KMS-11 (cell line): ENCODE results near the gene CARD19.

Experiments
- H2AFZ ChIP-seq: fragments of 200-600 bp; sonication (generic); 2 replicates; pipeline ENCODE4 v1.6.1; 2016; ENCODE audit warnings: antibody characterized with exemption, mixed run types, low read depth
- H3K27ac ChIP-seq: fragments of 200-600 bp; sonication (generic); 2 replicates; pipeline ENCODE4 v1.6.1; 2016; ENCODE audit warnings: mild to moderate bottlenecking, mixed run types
- H3K27me3 ChIP-seq: fragments of 200-600 bp; sonication (generic); 2 replicates; pipeline ENCODE4 v1.6.1; 2017; ENCODE audit warnings: mild to moderate bottlenecking, low read depth, mixed run types, moderate library complexity; ENCODE audit not compliant: insufficient read depth
- H3K36me3 ChIP-seq: fragments of 200-600 bp; sonication (generic); 2 replicates; pipeline ENCODE4 v1.6.1; 2017; ENCODE audit warnings: mild to moderate bottlenecking, mixed run types; ENCODE audit not compliant: insufficient read depth
- H3K4me1 ChIP-seq: fragments of 200-600 bp; sonication (generic); 2 replicates; pipeline ENCODE4 v1.6.1; 2016; ENCODE audit warnings: mild to moderate bottlenecking, low read depth, mixed run types; ENCODE audit not compliant: poor library complexity, severe bottlenecking
- H3K4me2 ChIP-seq: fragments of 200-600 bp; sonication (generic); 2 replicates; pipeline ENCODE4 v1.7.0; 2016; ENCODE audit warnings: mild to moderate bottlenecking, mixed run types
- H3K4me3 ChIP-seq: fragments of 200-600 bp; sonication (generic); IDR thresholded peaks from 2 replicates; pipeline ENCODE4 v1.6.1; 2017; ENCODE audit warnings: low read depth, low read length, mixed read lengths; ENCODE audit not compliant: insufficient read depth
- H3K79me2 ChIP-seq: fragments of 200-600 bp; sonication (generic); 2 replicates; pipeline ENCODE4 v1.6.1; 2016; ENCODE audit warnings: low read depth, mixed run types; ENCODE audit not compliant: insufficient read depth
- H3K9ac ChIP-seq: fragments of 200-600 bp; sonication (generic); 2 replicates; pipeline ENCODE4 v1.6.1; 2016; ENCODE audit warnings: mild to moderate bottlenecking, mixed run types
- H4K20me1 ChIP-seq: fragments of 200-600 bp; sonication (generic); 2 replicates; pipeline ENCODE4 v1.6.1; 2016; ENCODE audit warnings: mild to moderate bottlenecking, mixed run types; ENCODE audit not compliant: insufficient read depth
- TF ChIP-seq, protein P1 (sequence below): fragments of 200-600 bp; sonication (generic); conservative IDR thresholded peaks from 2 replicates; pipeline ENCODE4 v1.6.1; 2017; ENCODE audit warnings: low read depth, mild to moderate bottlenecking, antibody characterized with exemption, low read length, moderate library complexity, mixed read lengths

Gene CARD19

DNA sequence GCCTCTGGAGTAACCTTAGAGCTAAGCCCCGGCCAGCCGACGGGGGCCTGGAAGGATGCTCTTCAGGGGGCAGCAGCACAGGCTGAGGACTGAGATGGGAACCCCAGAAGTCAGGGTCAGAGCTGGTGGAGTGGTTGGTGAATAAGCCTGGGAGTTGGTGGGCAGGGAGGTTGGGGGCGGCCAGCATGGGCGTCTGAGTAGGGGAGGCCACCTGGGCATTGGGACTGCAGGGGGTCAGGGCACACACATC is 23.6 kb downstream of the CARD19 start:
- H2AFZ ChIP-seq, result no peak overlapping the region
- no peak overlapping the region for H3K9ac ChIP-seq
- no peak overlapping the region for H3K27ac ChIP-seq
- H3K36me3 ChIP-seq, result no peaks in the 10 kb centered on the region
- H3K4me2 ChIP-seq, result no peak overlapping the region
- H3K79me2 ChIP-seq, result no peaks in the 10 kb centered on the region
- no peaks in the 10 kb centered on the region for H3K27me3 ChIP-seq
- TF ChIP-seq, protein P1, sequence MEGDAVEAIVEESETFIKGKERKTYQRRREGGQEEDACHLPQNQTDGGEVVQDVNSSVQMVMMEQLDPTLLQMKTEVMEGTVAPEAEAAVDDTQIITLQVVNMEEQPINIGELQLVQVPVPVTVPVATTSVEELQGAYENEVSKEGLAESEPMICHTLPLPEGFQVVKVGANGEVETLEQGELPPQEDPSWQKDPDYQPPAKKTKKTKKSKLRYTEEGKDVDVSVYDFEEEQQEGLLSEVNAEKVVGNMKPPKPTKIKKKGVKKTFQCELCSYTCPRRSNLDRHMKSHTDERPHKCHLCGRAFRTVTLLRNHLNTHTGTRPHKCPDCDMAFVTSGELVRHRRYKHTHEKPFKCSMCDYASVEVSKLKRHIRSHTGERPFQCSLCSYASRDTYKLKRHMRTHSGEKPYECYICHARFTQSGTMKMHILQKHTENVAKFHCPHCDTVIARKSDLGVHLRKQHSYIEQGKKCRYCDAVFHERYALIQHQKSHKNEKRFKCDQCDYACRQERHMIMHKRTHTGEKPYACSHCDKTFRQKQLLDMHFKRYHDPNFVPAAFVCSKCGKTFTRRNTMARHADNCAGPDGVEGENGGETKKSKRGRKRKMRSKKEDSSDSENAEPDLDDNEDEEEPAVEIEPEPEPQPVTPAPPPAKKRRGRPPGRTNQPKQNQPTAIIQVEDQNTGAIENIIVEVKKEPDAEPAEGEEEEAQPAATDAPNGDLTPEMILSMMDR, result no peak
- no peaks in the 10 kb centered on the region for H4K20me1 ChIP-seq
- no peak overlapping the region for H3K4me3 ChIP-seq
- H3K4me1 ChIP-seq, result peaks cover 4% of the 10 kb centered on the region

DNA sequence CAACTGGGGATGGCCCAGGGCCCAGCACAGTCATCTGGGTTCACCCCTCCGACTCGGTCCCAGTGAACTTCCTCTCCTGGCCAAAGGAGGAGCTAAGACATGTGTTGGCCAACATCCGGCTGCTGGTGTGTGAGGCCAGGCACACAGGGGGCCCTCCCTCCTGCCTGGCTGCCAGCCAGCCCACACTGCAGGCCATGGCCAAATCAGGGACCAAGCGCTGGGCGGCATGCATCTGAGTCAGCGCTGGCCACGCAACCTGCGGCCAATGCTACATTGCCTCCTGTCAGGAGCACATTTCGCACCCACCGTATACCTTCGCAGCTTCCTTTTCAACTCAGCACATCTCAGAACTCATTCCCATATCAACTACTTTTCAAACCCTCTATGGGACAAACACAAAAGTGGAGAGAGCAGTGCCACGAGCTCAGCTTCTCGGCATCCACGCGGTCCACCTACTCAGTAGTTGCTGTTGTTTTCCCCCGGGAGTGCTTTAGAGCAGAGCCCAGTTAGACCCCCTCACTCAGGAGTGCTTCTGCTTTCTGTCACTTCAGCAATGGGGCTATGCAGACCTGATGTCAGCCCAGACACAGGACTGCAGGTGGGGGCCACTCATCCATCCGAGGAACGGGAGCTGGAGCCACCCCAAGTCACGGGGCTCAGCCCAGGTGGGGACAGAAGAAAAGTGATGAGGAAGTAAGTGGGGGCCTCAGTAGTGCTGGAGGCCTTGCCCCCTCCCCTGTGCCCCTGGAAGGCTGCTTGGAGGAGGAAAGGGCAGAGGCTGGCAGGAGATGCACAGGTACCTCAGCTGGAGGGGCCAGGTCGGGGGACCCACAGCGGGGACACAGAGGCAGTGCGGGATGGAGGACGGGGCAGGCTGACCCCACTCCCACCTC is 24.2 kb downstream of the CARD19 start:
- no peaks in the 10 kb centered on the region for H3K27me3 ChIP-seq
- no peaks in the 10 kb centered on the region for H3K79me2 ChIP-seq
- H2AFZ ChIP-seq, result no peak overlapping the region
- no peak overlapping the region for H3K9ac ChIP-seq
- no peaks in the 10 kb centered on the region for H4K20me1 ChIP-seq
- no peaks in the 10 kb centered on the region for H3K36me3 ChIP-seq
- no peak overlapping the region for H3K4me2 ChIP-seq
- no peaks in the 10 kb centered on the region for H3K4me1 ChIP-seq
- H3K4me3 ChIP-seq, result no peak overlapping the region
- no peak overlapping the region for H3K27ac ChIP-seq
- TF ChIP-seq, protein P1, result no peak

DNA sequence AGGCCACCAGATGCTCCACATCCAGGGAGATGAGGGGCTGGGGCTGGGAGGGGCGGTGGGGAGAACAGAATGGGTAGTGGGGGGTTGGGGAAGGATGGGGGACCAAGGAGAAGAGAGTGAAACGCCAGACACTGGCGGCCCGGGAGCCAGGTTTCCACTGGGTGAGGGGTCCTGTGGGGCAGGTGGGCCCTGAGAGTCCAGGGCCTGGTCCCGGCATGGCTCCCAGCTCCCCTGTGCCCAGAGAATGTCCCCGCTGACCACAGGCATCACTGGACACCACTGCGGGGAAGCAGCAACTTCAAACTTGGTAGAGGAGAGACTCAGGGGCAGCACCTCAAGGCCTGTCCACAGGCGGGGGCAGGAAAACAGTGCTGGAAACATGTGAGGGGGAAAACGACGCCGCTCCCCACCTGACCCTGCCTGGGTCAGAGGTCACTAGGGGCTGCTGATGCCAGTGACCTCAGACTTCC is 24.9 kb downstream of the CARD19 start:
- H3K4me1 ChIP-seq, result no peaks in the 10 kb centered on the region
- H3K27me3 ChIP-seq, result no peaks in the 10 kb centered on the region
- H2AFZ ChIP-seq, result no peak overlapping the region
- no peak overlapping the region for H3K4me2 ChIP-seq
- no peaks in the 10 kb centered on the region for H3K36me3 ChIP-seq
- H3K79me2 ChIP-seq, result no peaks in the 10 kb centered on the region
- no peak overlapping the region for H3K4me3 ChIP-seq
- H3K27ac ChIP-seq, result no peak overlapping the region
- no peaks in the 10 kb centered on the region for H4K20me1 ChIP-seq
- H3K9ac ChIP-seq, result no peak overlapping the region
- TF ChIP-seq, protein P1, result no peak

DNA sequence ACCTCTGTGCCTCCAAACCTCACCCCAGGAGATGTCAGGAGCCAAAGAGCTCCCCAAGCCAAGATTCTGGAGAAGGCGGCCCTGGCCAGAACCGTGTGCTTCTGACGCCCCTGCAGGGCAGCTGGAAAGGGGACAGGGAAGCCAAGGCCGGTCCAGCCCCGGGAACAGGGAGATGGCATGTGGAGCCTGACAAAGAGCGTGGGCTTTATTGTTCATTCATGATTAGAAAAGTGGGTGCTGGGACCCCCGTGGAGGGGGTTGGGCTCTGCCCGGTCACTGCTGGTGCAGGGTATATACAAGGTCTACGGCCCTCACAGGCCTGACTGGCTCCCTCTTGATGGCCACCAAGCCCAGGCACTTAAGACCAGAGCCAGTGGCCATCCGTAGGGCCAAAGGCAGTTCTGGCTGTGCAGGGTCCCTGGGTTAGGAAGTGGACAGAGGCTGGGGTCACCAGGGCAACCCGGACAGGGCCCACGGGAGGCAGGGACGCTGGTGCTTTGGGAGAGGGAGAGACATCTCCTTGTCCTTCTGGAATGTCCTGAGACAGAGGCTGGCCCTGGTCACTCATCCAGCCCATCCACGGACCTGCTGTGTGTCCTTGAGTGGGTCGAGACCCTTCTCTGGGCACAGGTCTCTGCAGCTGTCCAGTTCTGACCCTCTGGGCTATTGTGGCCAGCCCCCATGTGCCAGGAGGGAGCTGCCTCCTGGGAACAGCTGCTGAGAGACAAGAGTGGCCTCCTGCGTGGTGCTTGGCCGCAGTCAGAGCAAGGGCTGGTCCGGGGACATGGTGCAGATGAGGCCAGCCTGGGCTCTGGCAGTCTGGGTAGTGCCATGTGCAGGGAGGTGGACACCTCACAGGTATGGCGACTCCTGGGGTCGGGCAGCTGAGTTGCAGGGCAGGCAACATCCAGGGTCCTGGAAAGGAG is 25.6 kb downstream of the CARD19 start:
- no peaks in the 10 kb centered on the region for H3K36me3 ChIP-seq
- H3K27me3 ChIP-seq, result no peaks in the 10 kb centered on the region
- H3K4me3 ChIP-seq, result no peak overlapping the region
- TF ChIP-seq, protein P1, result no peak
- H3K4me2 ChIP-seq, result no peak overlapping the region
- no peaks in the 10 kb centered on the region for H3K4me1 ChIP-seq
- no peaks in the 10 kb centered on the region for H4K20me1 ChIP-seq
- no peak overlapping the region for H2AFZ ChIP-seq
- H3K79me2 ChIP-seq, result no peaks in the 10 kb centered on the region
- no peak overlapping the region for H3K27ac ChIP-seq
- H3K9ac ChIP-seq, result no peak overlapping the region
